ENCODE data around the gene SMIM12. TPM values are rescaled to one million over a fixed set of nuclear protein-coding genes. Genes with fewer than 3 reads are reported as not detected.

The SMIM12 gene
- total and polyA plus RNA-seq, 2 of the 8 experiments (the other 6 are each of a cell fraction or from before 2014, with no cell fraction given) = 40.9 to 49.2 TPM

GRCh38 chr1:34871443-34872132 lies 12.0 kb upstream of the SMIM12 start (continued):
- no peak for TF ChIP-seq ATF3 (IDR thresholded peaks at IDR 0.05; ENCODE audit: insufficient read depth, low read depth, low read length)
- TF ChIP-seq KDM1A (IDR thresholded peaks at IDR 0.05; ENCODE audit: borderline replicate concordance, low read length) = no peak
- no peak for TF ChIP-seq CREB1 (IDR thresholded peaks at IDR 0.05)
- TF ChIP-seq ZNF274 (IDR thresholded peaks at IDR 0.05; ENCODE audit: borderline replicate concordance, extremely low read depth, low read length) = no peak
- no peak for TF ChIP-seq FOSL1 (IDR thresholded peaks at IDR 0.05; ENCODE audit: insufficient read depth, low read depth, low read length)
- no peak for TF ChIP-seq SP1 (IDR thresholded peaks at IDR 0.05; ENCODE audit: low read depth, low read length)
- TF ChIP-seq PHF8 (conservative IDR thresholded peaks at IDR 0.05; ENCODE audit: low read depth, low read length) = no peak
- no peak for TF ChIP-seq BACH1 (IDR thresholded peaks at IDR 0.05; ENCODE audit: low read length)
- TF ChIP-seq MAFK (IDR thresholded peaks at IDR 0.05; ENCODE audit: low read depth, low read length) = no peak
- no peak for TF ChIP-seq GABPA (IDR thresholded peaks at IDR 0.05; ENCODE audit: borderline replicate concordance, insufficient read depth, low read length)
- TF ChIP-seq JUN (IDR thresholded peaks at IDR 0.05; ENCODE audit: low read depth, low read length) = no peak
